Measurements from ENCODE around the gene TTN.
A peak's percentile ranks its signal among the peaks of the same experiment; 100 is the strongest.

The TTN gene

GRCh38 chr2:178811045-178811444 lies 3.8 kb upstream of the TTN start:
- no peak for DNase-seq

- DNase-seq = no peak
Observed at GRCh38 chr2:178810422-178810821, 3.2 kb upstream of the TTN start.

DNA sequence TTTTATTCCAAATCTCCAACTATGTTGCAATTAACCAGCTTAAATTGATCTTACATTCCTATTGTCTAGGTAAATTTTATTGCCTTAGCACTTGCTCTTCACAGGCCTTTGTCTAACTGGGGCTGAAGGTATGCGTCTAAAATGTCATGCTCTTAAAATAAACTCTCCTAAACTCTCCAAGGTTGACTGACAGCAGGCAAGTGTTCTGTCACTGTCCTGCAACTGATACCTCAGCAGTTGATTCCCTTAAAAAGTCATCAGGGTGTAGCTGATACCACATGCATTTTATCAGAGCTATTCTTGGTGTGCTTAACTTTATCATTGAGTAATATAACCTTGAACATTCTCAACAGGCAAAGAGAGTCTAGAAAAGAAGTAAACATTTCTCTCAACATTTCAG lies 680 bp downstream of the TTN start:
- no peak for DNase-seq

DNA sequence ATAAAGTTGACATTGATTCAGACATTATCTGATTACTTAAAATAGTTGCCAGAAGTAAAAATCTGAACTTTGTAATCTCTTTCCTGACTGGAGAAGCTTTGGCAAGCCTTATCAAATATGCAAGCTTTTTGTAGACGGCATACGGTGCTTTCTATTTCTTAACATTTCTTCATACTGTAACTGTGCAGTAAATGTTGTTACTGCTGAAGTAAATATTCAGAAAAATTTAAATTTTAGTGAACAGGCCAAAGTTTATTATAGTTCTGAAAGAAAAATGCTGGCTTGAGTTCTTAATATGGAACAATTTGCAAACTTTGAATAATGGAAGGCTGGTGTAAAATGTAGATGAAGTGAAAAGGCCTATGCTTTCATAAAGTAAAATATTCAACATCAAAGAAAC lies 1.8 kb downstream of the TTN start:
- DNase-seq = no peak

DNA sequence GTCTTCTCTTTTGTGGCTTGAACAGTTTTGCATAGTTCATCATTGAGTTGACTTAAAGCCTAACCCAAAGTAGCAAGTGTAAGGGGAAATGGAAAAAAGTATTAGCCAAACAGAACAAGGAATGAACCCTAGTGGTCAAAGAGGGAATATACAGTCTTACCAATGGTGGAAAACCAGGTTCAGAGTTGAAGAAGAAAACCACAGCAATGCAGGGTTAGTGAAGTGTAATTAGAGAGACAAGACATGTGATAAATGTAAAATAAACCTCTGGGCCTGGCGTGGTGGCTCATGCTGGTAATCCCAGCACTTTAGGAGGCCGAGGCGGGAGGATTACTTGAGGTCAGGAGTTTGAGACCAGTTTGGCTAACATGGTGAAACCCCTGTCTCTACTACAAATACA lies 2.4 kb downstream of the TTN start:
- DNase-seq = no peak

DNA sequence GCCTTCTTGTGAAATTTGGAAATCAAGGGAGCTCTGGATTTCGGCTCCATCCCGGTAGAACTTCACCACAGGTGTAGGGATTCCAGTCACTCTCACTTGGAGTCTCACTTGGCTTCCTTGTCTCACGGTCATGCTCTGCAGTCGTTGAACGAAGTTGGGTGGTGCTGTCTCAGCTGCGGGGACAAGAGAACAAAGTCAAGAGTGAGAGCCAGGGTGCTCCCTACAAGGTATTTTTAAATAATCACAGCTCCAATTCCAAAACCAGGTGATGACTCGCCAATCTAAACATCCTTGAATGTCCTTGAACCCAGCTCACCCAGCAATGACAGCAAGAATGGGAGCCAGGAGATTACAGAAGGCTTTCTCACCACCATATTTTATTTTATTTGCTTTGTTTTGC lies 6.7 kb downstream of the TTN start:
- DNase-seq = no peak

DNA sequence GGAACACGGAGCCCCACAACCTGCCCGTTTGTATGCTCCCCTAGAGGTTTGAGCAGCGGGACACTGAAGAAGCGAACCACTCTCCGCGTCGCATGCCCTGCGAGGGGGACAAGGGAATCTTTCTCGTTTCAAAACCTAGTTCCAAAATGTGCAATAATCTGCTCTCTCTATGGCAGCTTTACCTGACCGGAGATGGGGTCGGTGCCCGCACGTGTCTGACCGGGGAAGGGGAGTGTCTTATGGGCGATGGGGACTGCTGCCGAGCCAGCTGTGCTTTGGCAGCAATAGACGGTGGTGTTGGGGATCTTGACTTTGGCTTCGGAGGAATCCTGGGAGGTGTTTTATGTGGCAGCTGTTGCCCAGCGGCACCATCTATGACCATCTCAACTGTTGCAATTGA lies 7.9 kb downstream of the TTN start:
- DNase-seq = no peak

DNA sequence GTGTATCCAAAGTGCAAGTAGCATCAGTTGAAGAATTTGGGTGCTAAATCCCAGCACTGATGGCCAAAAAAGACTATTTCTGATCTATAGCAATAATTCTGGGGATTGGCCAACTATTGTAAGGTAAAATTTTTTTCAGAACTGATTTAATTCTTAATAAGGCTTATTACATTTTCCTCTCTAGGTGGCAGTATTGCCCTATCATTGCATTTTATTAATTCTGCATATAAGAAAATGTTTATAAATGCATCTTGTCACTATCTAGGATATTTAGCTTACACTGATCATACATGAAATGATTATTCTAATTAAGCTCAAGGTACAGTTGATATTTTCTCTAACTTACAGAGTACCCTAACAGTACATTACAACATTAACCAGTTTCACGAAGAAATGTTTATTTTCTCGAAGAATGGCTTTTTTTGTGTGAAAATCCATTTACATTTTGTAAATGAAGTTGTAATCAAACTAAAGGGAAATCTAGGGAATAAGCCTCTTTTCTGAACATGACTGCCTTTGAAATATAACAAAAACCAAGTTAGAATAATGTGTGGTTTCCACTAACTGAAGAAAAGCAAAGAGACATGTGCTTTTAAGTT lies 11.0 kb downstream of the TTN start:
- DNase-seq = no peak

DNA sequence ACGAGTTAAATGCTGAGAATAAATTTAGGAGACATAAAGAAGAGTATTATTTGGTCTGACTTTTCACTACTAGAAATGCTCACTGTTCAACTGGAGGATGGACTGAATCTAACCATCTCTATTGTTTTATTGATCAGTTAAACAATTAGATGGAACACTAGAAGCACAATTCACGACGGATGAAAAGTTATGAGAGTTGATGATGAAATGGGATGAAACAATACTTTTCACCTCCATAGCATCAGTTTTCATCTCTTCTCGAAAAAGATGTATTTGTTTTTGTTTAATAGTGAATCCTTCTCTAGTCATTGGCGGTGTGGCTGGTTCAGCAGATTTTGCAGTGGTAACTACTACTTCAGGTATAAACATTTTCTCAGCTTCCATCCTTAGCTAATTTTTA lies 19.3 kb downstream of the TTN start:
- no peak for DNase-seq

GRCh38 chr2:178787155-178787554 lies 20.1 kb downstream of the TTN start:
- DNase-seq = no peak

GRCh38 chr2:178783889-178784288 lies 23.3 kb downstream of the TTN start:
- no peak for DNase-seq

- no peak for DNase-seq
Observed at GRCh38 chr2:178782236-178782635, 25.0 kb downstream of the TTN start.

- DNase-seq = no peak
Observed at GRCh38 chr2:178777577-178777976, 29.6 kb downstream of the TTN start.

GRCh38 chr2:178776751-178777150 lies 30.5 kb downstream of the TTN start:
- DNase-seq = no peak

DNA sequence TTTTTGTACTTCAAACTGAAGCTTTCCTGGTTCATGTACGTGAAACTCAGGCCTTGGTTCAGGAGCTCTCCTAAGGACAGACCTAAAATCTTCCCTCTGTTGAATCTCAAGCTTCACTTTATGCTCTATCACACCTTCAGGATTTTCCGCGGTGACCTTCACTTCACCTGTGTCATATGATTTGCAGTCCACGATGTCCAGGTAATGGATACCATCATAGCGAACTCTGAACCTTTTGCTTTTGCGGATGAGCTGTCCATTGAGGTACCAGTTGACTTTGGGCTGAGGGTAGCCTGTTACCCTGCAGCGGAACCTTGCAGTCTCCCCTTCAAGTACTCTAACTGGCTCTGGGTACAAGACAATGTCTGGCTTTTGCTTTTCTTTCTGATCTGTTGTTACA lies 31.2 kb downstream of the TTN start:
- DNase-seq = no peak

- DNase-seq = no peak
Observed at GRCh38 chr2:178770518-178770917, 36.7 kb downstream of the TTN start.

GRCh38 chr2:178767094-178768060 lies 39.8 kb downstream of the TTN start:
- DNase-seq = no peak

GRCh38 chr2:178764097-178764496 lies 43.1 kb downstream of the TTN start:
- DNase-seq = no peak

GRCh38 chr2:178761759-178762371 lies 45.4 kb downstream of the TTN start:
- DNase-seq = peak; percentile 1

DNA sequence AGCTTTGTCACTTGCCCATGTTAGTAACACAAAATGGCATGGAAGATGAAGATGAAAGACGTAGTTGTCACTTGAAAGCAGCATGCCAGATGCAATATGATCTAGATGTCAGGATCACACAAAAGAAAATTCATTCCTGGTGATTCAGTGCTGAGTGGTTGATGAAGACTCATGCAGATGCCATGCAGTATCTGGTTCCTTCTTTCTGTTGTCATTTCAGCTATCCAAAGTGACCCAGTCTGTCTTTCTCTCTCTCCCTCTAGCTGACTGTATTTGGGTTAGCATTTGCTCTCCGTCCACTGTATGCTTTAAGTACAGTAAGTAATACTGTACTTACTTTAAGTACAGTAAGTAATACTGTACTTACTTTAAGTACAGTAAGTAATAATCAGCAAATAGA lies 50.4 kb downstream of the TTN start:
- DNase-seq = peak; percentile 7

- DNase-seq = no peak
Observed at GRCh38 chr2:178756343-178756742, 50.9 kb downstream of the TTN start.

GRCh38 chr2:178747767-178748166 lies 59.5 kb downstream of the TTN start:
- no peak for DNase-seq

GRCh38 chr2:178734518-178734917 lies 72.7 kb downstream of the TTN start:
- DNase-seq = no peak

DNA sequence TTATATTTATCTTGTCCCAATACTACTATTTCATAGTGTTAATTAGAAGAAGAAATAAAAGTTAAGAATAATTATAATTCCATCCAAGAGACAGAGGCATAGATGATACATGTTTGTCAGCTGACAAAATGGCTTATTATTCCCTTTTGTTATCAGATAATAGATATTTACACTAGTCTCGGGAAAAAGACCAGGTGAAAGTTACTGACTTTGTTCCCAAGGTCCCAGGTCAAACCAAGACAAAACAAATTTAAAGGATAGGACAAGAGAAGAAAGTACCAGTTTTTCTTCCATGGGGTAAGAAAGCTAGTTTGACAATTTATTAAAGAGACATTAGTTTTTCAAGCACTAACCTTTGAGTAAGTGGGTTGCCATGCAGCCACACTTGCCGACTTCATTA lies 73.2 kb downstream of the TTN start:
- no peak for DNase-seq

Data from T1000 (cell line).